Prostate gland (tissue), 2 donors: Measurements from ENCODE around the gene TCERG1. TPM values are rescaled to one million over a fixed set of nuclear protein-coding genes. Genes with fewer than 3 reads are reported as not detected.

Source experiments
- DNase-seq: peaks from one replicate; pipeline ENCODE4 v3.0.0-alpha.2; 2019; ENCODE audit warnings: low spot score
- H3K27ac ChIP-seq, 2 donors: fragments of 200-600 bp; sonication (generic); 2 replicates each; pipeline ENCODE4 v1.5.1; 2017 to 2019
- H3K27me3 ChIP-seq: fragments of 200-600 bp; sonication (generic); replicated peaks from 2 replicates; pipeline ENCODE4 v1.5.1; 2019; ENCODE audit not compliant: insufficient read depth
- H3K36me3 ChIP-seq, 2 donors: fragments of 200-600 bp; sonication (generic); 1 replicate in 1 of 2; 2 replicates in 1 of 2; pipeline versions ENCODE4 v1.5.1 to v1.8.1; 2017 to 2019
- H3K4me1 ChIP-seq: fragments of 200-600 bp; sonication (generic); replicated peaks from 2 replicates; pipeline ENCODE4 v1.5.1; 2019
- H3K4me3 ChIP-seq, 2 donors: fragments of 200-600 bp; sonication (generic); 2 replicates each; pipeline ENCODE4 v1.5.1; 2017 to 2019
- H3K9me3 ChIP-seq: fragments of 200-600 bp; sonication (generic); 2 replicates; pipeline ENCODE4 v1.5.1; 2017
- CTCF ChIP-seq, 4 experiments: fragments of 200-600 bp in 2 of 4; fragments of 450-650 bp in 2 of 4; sonication (generic) in 2 of 4; IDR thresholded peaks; 1 replicate in 3 of 4; 2 replicates in 1 of 4; pipeline ENCODE4 v1.5.1; 2016 to 2019; ENCODE audit warnings: antibody characterized with exemption in 4 of 4, mild to moderate bottlenecking in 2 of 4, moderate library complexity in 2 of 4
- POLR2A ChIP-seq: fragments of 450-650 bp; IDR thresholded peaks from one replicate; pipeline ENCODE4 v1.6.1; 2016; ENCODE audit warnings: antibody characterized with exemption, mild to moderate bottlenecking
- POLR2AphosphoS5 ChIP-seq: sonication (generic); formaldehyde crosslinking; IDR thresholded peaks from one replicate; pipeline ENCODE4 v1.6.1; 2017; ENCODE audit warnings: antibody characterized with exemption
- WGBS: methylation state at CpG from one replicate; pipeline ENCODE4 v1.1.5; 2018; 5-methylcytosine and 5-hydroxymethylcytosine counted together
- intact Hi-C: fragments of 100-400 bp; cut with DNase I; formaldehyde crosslinking; loops from one replicate; pipeline ENCODE4 v1.14.2; 2022
- total RNA-seq, 2 donors: library from RNA; depleted of rRNA; stranded (reverse); fragments of >200 nt; gene quantifications; one replicate each; pipeline ENCODE4 v1.1.0, GENCODE V29; 2016

TCERG1 gene
- total RNA-seq, 2 donors from 2014 or later: 41.4 to 83.0 TPM

GRCh38 chr5:146514575-146514974 lies 67.4 kb downstream of the TCERG1 start:
- no peak overlapping the region for H3K4me3 ChIP-seq
- H3K27ac ChIP-seq: no peak overlapping the region
- no peaks in the 10 kb centered on the region for H3K36me3 ChIP-seq
- TF ChIP-seq POLR2AphosphoS5 (no peak), POLR2A (no peak), CTCF (IDR thresholded peaks at IDR 0.05) (no peak)
- H3K9me3 ChIP-seq: no peaks in the 10 kb centered on the region
- 79% methylated on average over 1 of the region's 1 CpG for WGBS
- H3K4me1 ChIP-seq: no peaks in the 10 kb centered on the region
- no peaks in the 10 kb centered on the region for H3K27me3 ChIP-seq
- intact Hi-C loops: no loop called here
- no peak for DNase-seq

GRCh38 chr5:146515473-146516150 lies 68.5 kb downstream of the TCERG1 start:
- H3K36me3 ChIP-seq: no peaks in the 10 kb centered on the region
- H3K27ac ChIP-seq: no peak overlapping the region
- 82% methylated on average over 10 of the region's 10 CpGs for WGBS
- no peak overlapping the region for H3K4me3 ChIP-seq
- H3K27me3 ChIP-seq: no peaks in the 10 kb centered on the region
- no peaks in the 10 kb centered on the region for H3K9me3 ChIP-seq
- no peak for DNase-seq
- TF ChIP-seq CTCF (IDR thresholded peaks at IDR 0.05) (no peak), POLR2AphosphoS5 (no peak), POLR2A (no peak)
- H3K4me1 ChIP-seq: no peaks in the 10 kb centered on the region
- intact Hi-C loops: no loop called here

- Histone ChIP-seq H3K9me3 (no peaks in the 10 kb centered on the region), H3K36me3 (no peaks in the 10 kb centered on the region), H3K27me3 (no peaks in the 10 kb centered on the region), H3K4me3 (no peak within 1 kb of the TSS), H3K27ac (no peak within 1 kb of the TSS), H3K4me1 (no peaks in the 10 kb centered on the region)
- DNase-seq: no peak
- intact Hi-C loops: no loop called here
- TF ChIP-seq POLR2AphosphoS5 (no peak), POLR2A (no peak), CTCF (IDR thresholded peaks at IDR 0.05) (no peak)
- WGBS: 21% methylated on average over 3 of the region's 3 CpGs
Observed at GRCh38 chr5:146516151-146516475, 69.0 kb downstream of the TCERG1 start, which contains the start of gene GPR151. Gene GPR151 (minus strand): TSS chr5:146516190. CDS start chr5:146516113, 77 bp downstream.

- H3K4me1 ChIP-seq: no peaks in the 10 kb centered on the region
- no peaks in the 10 kb centered on the region for H3K27me3 ChIP-seq
- no peaks in the 10 kb centered on the region for H3K36me3 ChIP-seq
- 91% methylated on average over 2 of the region's 2 CpGs for WGBS
- DNase-seq: no peak
- TF ChIP-seq POLR2AphosphoS5: no peak
- TF ChIP-seq POLR2A: no peak
- no peak for TF ChIP-seq CTCF (IDR thresholded peaks at IDR 0.05)
- intact Hi-C loops: no loop called here
- H3K27ac ChIP-seq: no peak overlapping the region
- no peak overlapping the region for H3K4me3 ChIP-seq
- H3K9me3 ChIP-seq: no peaks in the 10 kb centered on the region
Observed at GRCh38 chr5:146519554-146519953, 72.4 kb downstream of the TCERG1 start.

- Histone ChIP-seq H3K9me3 (no peaks in the 10 kb centered on the region), H3K4me1 (no peaks in the 10 kb centered on the region), H3K27me3 (no peaks in the 10 kb centered on the region), H3K36me3 (no peaks in the 10 kb centered on the region), H3K27ac (no peak overlapping the region), H3K4me3 (no peak overlapping the region)
- DNase-seq: no peak
- no peak for TF ChIP-seq CTCF (IDR thresholded peaks at IDR 0.05)
- no peak for TF ChIP-seq POLR2A
- no peak for TF ChIP-seq POLR2AphosphoS5
- WGBS: 71% methylated on average over 2 of the region's 2 CpGs
- intact Hi-C loops: no loop called here
Observed at GRCh38 chr5:146520731-146521130, 73.6 kb downstream of the TCERG1 start.
